GM21528 (cell line): ENCODE results near the gene SLC39A3.
"Not testable (repeated sequence)": the region's sequence is repeated elsewhere in the genome, so short reads cannot be mapped to it uniquely, and the experiment has no call there.

Experiments used
- ATAC-seq: cut with Tn5 transposase; IDR thresholded peaks from one replicate; pipeline ENCODE4 v1.9.1; 2021; ENCODE audit warnings: mild to moderate bottlenecking, moderate library complexity; ENCODE audit not compliant: unreplicated experiment, low FRiP score

The SLC39A3 gene

DNA sequence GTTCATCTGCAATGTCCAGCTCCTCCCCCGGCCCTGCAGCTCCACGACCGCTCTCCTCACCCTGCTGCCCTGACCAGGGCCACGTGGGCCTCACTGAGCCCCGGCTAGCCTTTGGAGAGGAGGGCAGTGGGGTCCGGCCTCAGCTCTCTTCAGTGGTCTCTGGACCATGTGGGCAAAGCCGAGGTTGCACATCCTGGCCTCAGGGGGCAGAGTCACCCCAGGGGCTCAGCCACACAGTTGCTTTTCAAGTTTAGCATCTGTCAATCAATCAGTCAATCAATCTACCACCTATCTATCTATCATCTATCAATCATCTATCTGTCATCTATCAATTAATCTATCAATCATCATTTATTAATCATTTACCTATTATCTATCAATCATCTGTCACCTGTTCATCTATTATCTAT lies 15.7 kb downstream of the SLC39A3 start:
- ATAC-seq: no peak

DNA sequence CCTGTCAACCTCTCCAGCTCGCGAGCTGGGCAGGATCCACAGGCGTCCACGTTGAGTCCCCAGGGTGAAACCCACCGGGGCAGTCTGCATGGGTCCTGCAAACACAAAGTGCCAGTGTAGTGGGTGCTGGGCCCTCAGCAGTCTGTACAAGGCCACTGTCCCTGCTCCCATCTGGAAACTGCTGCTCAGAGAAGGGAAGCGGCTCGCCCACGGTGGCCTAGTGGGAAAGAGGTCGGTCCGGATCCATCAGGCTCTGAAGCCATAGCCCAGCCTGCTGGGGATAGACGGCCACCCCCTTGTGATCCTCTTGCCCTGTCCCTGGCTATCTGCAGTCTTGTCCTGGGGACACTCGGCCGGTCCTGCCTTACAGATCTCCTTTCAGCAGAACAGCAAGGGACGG lies 16.1 kb downstream of the SLC39A3 start:
- ATAC-seq: no peak

DNA sequence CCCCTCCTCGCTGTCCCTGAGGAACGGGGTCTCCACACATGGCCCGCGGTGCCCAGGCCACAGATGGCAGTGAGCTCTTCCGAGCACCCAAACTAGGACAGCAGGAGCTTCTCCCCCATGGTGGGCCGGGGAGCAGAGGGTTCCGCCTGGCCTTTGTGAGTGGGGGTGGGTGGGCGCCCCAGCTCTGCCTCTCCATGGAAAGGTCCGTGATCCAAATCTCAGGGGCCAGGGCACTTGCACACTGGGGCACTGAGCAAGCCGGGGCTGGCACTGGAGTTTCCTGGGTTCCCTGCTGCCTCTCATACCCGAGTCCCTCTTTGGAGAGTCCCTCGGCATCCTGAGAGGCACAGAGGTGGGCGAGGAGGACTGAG lies 16.5 kb downstream of the SLC39A3 start:
- ATAC-seq: no peak

DNA sequence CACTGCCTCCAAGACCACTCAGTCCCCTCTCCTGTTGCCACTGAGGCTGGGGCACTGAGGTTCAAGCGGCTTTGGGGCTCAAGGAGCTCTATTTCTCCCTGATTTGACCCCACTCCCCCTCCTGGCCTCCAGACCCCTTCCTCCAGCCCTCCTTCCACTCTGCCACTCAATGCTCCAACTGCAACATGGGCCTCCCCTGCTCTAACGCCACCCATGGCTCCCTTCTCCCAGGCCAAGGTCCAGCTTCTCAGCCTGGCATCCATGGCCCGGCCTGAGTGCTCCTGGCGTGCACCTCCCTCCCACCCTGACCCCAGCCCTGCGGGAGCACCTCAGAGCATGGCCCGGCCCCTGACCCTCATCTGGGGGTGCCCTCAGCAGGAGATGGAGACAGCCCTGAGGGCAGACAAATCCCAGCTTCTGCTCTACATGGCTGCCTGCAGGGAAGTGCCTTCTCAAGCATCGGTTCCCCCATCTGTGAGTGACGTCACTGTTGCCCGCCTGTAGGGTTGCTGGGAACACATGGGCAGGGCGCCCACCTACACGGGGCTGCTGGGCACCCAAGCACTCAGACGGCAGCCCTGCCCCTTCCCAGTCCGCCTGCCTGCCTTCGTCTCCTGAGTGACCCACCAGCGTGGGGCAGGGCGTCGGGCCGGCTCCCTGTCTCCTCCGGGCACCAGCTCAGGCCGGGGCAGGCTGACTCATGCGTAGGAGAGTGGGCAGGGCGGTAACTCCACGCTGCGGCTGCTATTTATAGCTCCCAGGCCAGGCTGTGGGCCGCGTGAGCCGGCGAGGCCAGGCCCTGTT lies 17.1 kb downstream of the SLC39A3 start:
- no peak for ATAC-seq

DNA sequence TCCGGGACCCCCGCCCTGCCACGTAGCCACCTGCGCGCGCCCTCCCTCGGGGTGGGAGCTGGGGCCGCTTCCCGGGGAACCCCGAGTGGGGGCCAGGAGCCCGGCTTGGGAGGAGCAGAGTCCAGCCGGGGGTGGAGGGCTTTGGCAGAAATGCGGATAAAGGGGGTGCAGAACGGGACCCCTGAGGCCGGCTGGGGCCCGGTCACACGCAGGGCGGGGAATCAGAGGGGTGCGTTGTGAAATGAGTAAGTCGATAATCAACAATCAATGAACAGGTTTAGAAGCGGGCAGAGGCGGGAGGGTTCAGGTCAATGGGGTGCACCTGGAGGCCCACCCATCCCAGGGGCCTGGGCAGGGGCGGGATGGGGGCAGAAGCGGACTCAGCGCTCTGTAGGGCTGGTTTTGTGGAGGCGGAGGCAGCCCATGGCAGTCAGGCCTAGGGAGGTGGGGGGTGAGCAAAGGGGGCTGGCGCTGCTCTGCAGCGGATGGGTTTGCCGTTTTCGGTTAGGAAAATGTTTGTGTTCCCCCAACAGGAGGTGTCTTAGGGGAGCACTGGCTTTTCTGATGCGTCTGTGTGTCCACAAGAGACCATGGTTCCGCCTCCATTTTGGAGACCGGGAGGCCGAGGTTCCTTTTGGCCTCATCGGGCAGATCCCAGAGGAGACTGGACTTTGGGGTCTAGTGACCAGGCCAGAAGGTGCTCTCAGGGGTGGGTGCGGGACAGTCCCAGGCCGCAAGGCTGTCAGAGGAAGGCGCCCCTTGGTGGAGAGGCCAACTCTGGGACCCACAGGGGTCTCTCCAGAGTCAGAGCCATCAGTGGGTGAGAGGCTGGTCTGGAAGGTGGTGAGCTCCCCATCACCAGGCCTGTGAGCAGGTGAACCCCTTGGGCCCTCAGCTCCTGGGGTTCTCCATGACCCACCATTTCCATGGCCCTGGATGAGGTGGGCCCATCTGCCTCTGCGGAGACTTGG lies 18.0 kb downstream of the SLC39A3 start:
- ATAC-seq: no peak

DNA sequence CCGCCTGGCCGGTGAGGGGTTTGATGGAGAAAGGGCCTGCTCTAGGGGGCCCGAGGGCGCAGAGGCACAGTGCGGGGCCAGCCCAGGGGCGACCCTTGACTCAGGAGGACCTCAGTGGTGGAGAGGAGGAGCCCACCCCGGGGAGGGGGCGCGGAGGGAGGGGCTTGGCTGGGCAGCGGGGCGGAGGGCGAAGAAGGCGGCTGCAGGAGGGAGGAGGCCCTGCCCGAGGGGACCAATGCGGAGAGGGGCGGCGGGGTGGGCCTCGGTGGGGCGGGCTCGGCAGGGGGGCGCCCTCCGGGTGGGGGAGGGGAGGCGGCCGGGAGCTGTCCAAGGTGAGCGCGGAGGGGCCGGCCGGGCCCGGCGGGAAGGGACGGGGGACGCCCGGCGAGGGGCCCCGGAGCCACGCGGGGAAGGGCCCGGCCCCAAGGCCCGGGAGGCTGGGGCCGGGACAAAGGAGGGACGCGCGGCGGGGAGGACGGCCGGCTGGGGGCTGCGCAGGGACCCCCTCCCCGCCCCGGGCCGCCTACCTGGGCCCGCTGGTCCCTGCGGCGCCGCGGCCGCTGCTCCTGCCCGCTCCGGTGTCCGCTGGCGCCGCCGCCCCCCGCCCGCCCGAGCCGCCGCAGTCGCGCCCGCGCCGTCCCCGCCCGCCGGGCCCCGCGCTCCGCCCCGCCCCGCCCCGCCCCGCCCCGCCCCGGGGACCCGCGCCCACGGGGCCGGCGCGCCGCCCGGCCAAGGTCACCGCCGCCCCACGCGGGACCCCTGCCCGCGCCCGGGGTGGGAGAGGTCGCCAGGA lies 18.8 kb downstream of the SLC39A3 start, which contains the start of gene DIRAS1:
Gene DIRAS1 (minus strand): TSS at position 596 of the 793 bp plus-strand sequence. CDS start 3,566 bp downstream, outside the sequence.
- no peak for ATAC-seq

DNA sequence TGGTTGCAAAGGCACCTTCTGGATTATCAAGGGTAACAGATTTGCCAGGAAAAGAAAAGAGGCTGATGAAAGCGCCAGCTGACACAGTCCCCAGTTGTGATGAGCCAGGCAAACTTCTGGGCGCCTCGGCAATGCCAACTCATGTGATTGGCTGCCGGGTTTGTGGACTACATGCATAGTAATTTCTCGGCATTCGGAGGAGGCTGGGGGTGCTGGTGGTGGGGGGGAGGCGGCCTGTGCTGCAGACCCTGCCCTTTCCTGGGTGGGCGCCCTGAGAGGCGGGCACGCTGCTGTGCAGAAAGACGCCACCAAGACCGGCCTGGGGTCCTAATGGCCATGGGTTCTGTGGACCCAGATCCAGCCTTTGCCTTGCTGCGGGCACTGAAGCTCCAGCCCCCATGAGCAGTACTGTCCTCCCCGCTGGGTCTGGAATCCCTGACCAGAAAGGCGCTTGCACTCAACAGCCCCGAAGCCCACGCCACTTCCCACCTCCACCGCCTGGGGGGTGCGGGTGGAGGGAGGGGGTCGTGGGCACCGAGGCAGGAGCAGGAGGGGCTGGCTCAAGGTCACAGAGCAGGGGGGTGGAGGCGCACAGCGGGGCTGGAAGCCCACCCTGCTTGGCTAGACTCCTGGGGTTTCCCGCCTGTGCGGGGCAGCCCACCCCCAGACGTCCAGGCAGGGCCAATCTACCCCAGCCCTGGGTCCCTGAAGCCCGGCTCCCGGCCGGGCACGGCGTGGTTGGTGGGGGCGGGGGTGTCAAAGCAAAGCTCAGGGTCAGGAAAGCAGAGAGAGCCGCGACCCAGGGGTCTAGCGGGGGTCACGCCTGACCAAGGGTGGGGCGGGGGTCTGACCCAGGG lies 19.7 kb downstream of the SLC39A3 start:
- no peak for ATAC-seq

DNA sequence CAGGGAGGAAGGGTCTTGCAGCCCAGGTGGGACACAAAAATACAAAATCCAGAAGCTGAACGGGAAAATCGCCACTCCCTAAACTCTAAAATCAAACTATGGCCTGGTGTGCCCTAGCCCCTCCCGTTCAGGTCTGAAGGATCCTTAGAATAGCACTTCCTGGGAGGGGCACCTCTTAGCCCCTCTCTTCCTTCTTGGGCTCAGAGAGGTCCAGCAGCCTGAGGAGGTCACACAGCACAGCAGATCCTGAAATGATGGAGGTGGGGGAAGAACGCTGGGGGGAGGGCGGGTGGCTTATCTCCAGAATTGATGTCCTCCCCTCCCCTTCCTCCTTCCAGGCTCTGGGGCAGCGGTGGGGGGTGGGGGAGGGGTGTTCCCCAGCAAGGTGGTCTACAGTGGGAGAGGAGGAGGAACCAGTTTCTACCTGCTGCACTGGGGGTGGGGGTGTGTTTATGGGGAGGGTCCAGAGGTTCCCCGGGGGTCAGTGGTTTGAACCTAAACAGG lies 20.5 kb downstream of the SLC39A3 start:
- no peak for ATAC-seq

DNA sequence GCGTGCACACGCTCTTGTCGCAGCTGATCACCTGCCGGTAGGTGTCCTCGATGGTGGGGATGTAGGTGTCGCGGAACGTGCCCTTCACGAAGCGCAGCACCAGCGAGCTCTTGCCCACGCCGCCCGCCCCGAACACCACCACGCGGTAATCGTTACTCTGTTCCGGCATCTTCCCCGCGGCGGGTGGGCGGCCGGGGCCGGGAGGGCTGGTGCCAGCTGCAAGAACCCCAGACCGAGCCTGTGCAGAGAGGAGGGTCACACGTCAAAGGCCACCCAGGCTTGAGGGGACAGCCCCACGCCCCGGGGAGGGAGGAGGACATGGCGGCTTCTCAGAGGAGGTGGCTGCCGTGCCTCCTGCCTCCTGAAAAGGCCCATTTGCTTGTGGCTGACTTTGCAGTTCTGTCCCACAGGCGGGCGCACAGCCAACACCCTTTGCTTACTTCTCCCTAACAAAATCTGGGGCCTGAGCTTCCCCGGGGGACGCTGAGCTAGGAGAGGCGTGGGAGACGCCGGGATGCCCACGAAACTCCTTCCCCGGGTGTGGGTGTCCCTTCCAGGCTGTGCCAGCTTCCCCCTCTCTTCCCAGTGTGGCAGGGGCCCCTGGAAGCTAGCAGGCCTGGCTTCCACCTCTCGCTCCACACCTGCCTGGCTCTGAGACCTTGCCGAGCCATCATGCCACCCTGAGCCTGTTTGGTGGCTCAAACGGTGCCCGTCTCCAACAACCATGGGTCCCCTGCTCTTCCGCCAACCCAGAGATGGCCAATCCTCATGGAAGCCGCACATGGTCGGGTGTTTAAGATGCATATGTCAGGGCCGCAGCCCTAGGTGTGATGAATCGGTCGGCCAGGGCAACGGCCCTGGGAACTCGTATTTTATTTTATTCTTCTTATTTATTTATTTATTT lies 21.9 kb downstream of the SLC39A3 start:
- no peak for ATAC-seq

DNA sequence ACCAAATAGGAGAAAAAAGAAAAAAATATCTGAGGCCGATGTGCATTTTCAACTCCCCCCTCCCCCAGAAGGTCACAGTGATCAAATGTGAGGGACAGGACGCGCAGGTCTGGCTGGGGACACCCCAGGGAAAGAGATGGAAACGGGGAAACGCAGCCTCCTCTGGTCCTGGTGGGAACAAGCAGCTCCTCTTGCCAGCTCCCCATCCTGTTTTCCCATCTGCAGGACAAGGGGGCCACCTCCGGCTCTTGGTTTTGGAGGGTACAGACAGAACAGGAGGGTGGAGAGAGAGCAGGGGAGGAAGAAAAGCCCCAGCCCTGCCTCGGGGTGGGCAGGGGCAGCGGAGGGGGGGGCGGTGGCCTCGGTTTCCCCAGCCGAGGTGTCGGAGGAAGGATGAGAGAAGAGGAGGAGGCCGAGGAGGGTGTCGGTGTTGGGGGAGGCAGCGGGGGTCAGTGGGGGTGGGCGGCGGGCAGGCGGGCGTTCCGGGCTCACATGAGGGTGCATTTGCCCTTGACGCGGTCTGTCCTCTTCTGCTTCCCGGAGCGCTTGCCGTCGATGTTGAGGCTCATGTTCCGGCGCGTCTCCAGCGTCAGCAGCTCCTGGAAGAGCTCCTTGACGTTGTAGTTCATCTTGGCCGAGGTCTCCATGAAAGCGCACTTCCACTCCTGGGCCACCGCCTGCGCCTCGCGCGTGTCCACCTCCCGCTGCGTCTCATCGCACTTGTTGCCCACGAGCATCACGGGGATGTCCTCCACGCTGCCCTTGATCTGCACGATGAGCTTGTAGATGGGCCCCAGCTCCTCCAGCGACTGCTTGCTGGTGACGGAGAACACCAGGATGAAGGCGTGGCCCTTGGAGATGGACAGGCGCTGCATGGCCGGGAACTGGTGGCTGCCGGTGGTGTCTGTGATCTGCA lies 22.8 kb downstream of the SLC39A3 start:
- no peak for ATAC-seq

DNA sequence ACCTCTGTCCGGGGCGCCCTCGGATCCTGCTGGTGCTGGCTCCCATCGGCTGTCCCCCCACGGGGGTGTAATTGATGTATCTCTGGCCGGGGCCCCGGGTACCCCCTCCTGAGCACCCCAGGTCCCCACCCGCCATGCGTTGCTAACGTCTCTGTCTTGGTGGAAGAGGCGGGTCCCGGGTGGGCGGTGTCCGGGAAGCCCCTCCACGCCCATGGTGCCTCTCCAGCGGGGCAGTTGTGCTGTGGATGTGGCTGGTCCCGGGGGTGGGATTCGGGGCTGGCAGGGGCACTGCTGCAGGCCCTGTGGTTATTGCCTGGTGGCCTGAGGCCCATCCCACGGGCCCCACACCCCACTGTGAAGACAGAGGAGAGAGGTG lies 23.6 kb downstream of the SLC39A3 start:
- ATAC-seq: no peak

DNA sequence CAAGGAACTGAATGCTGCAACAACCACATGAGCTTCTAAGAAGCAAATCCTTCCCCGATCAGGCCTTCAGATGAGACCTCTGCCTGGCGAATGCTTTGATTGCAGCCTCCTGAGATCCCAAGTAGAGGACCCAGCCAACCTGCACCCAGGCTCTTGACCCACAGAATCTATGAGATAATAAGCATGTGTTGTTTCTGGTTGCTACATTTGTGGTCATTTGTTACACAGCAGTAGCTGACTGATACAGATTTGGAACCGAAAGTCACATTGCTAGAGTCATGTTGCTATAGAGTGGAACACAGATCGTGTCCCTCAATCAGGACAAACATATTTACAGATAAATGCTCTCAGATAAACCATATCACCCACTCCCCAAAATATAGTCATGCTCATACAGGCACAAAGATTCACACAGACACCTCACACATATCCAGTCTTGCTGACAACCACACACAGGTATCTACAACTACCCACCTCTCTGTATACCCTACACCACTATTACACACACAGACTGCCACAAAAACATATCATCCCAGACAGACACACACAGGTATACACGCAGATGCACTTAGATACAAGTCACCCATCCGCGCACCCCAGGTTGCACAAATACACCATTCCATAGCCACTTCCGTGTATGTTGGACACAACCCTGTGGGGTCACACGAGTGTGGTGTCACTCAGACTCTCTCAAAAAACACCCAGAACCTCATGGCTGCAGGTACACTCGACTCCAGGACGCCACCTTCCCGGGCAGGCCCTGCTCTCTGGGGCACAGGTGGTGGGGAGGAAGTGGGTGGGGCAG lies 24.1 kb downstream of the SLC39A3 start:
- no peak for ATAC-seq

DNA sequence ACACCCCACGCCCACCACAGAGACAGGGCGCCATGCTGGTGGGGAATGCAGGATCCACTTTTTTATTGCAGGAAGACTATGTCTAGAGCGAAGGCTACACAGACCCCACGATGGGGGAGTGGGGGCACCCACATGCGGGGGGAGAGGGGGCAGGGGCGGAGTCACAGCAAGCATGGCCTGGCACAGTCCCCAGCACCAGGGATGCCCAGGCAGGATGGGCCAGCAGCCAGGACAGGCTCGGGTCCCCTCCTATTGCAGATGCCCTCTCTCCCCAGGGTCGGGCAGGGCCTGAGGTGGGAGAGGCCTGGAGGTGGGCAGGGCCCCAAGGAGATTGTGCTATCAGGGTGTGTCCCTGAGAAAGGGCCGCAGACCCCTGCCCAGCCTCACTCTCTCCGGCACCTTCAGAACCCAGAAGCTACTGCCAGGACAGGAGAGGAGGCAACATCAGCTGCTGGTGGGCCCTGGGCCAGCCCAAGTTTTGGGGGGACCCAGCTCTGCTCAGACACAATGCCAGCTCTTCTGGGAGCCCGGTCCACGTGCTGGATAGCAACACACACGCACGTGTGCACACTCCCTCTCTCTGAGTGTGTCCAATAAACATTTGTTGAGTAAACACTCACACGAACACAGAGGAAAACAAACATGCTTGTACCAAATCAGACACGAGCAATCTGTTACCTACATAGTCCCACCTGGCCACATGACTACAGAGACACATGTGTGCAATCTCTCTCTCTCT lies 25.1 kb downstream of the SLC39A3 start:
- no peak for ATAC-seq

DNA sequence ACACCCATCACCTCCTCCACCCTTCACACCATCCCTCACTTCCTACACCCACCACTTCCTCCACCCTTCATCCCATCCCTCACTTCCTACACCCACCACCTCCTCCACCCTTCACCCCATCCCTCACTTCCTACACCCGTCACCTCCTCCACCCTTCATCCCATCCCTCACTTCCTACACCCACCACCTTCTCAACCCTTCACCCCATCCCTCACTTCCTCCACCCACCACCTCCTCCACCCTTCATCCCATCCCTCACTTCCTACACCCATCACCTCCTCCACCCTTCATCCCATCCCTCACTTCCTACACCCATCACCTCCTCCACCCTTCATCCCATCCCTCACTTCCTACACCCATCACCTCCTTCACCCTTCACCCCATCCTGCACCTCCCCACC lies 25.7 kb downstream of the SLC39A3 start:
- ATAC-seq: not testable (repeated sequence)

DNA sequence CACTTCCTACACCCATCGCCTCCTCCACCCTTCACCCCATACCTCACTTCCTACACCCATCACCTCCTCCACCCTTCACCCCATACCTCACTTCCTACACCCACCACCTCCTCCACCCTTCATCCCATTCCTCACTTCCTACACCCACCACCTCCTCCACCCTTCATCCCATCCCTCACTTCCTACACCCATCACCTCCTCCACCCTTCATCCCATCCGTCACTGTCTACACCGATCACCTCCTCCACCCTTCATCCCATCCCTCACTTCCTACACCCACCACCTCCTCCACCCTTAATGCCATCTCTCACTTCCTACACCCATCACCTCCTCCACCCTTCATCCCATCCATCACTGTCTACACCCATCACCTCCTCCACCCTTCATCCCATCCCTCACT lies 26.6 kb downstream of the SLC39A3 start:
- ATAC-seq: not testable (repeated sequence)

DNA sequence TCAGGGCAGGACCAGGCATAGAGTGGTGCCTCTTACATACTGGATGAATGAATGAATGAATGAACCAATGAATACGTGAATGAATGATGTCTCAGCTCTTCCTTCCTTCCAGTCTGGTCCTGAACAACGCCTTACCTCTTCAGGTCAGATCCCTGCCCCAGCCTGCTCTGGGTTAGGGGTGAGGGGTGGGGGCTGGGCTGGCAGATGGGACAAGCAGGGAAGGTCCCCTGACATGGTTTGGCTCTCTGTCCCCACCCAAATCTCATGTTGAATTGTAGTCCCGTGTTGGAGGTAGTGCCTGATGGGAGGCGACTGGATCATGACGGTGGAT lies 28.0 kb downstream of the SLC39A3 start:
- ATAC-seq: no peak
